Activated naive CD8-positive, alpha-beta T cell treated with anti-CD3 and anti-CD28 coated beads, Interleukin-2, amount 10 ng/mL, durations not matched to agents 7 days and 5 days (primary cell): Measurements from ENCODE around the gene NEUROG3. TPM values are rescaled to one million over a fixed set of nuclear protein-coding genes. Genes with fewer than 3 reads are reported as not detected.

Experiments used
- ATAC-seq: fragments of 150-1000 bp; cut with Tn5 transposase; one replicate; pipeline ENCODE4 v1.10.0; 2021; ENCODE audit warnings: low read depth, moderate library complexity
- POLR2A ChIA-PET: fragments of 350-600 bp; sonication (Branson Sonifier 250); formaldehyde crosslinking; loops from one replicate; lab custom pipeline; 2021; ENCODE audit warnings: antibody characterized with exemption; lab: Charles Lee
- DNase-seq: peaks from one replicate; pipeline ENCODE4 v3.0.0; 2021
- H3K27ac Mint-ChIP-seq: one replicate; pipeline ENCODE4 v1.8.0; 2022; ENCODE audit warnings: mild to moderate bottlenecking, mixed read lengths
- H3K27me3 Mint-ChIP-seq: one replicate; pipeline ENCODE4 v1.8.0; 2022; ENCODE audit warnings: mild to moderate bottlenecking, moderate library complexity, mixed read lengths
- H3K36me3 Mint-ChIP-seq: one replicate; pipeline ENCODE4 v1.8.0; 2021; ENCODE audit warnings: mild to moderate bottlenecking, mixed read lengths
- H3K4me1 Mint-ChIP-seq: one replicate; pipeline ENCODE4 v1.8.0; 2021; ENCODE audit warnings: mixed read lengths
- H3K4me3 Mint-ChIP-seq: one replicate; pipeline ENCODE4 v1.8.0; 2022; ENCODE audit warnings: mild to moderate bottlenecking, moderate library complexity, mixed read lengths
- H3K9me3 Mint-ChIP-seq: one replicate; pipeline ENCODE4 v1.8.0; 2021; ENCODE audit warnings: mixed read lengths
- total RNA-seq, 2 experiments: library from RNA; stranded (reverse); gene quantifications; one replicate each; pipeline ENCODE4 v1.2.3, GENCODE V29; 2021

Gene NEUROG3
- total RNA-seq, 2 experiments from 2014 or later: 0.22 TPM; not detected in 1

DNA sequence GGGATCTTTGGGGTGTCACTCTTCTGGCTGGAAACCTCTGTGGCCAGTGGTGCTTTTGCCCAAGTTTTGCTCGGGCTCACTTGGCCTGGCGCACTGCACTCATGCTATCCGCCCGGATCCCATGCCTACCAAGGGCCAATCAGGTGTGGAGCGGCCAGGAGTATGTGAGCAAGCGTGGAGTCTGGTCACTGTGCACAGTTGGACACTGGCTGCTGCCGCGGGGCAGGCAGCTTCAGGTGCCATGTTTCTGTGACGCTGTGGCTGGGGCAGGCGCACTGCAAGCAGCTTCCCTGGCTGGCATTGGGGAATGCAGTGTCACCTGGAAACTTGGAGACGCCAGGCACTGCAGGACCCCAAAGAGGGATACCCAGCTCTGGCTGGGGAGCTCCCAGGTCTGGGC lies 45.3 kb downstream of the NEUROG3 start:
- no peak overlapping the region for H3K27ac Mint-ChIP-seq
- no peaks in the 10 kb centered on the region for H3K9me3 Mint-ChIP-seq
- H3K36me3 Mint-ChIP-seq: no peaks in the 10 kb centered on the region
- ATAC-seq (no peak), DNase-seq (no peak)
- no peak overlapping the region for H3K4me3 Mint-ChIP-seq
- POLR2A ChIA-PET: no interaction called here
- no peaks in the 10 kb centered on the region for H3K4me1 Mint-ChIP-seq
- peaks cover 57% of the 10 kb centered on the region for H3K27me3 Mint-ChIP-seq

Other genes starting within 250 kb of the NEUROG3 start
- gene TACR2, start 156.5 kb downstream of the NEUROG3 start, total RNA-seq: not detected
- 1 to 10 TPM; 4.6 to 4.7 TPM for gene TSPAN15, start 122.0 kb downstream of the NEUROG3 start, total RNA-seq
- 10 to 100 TPM in 1 of 2 experiments, 1 to 10 TPM in 1; 8.0 to 11.7 TPM for gene FAM241B, start 56.8 kb upstream of the NEUROG3 start, total RNA-seq
- gene COL13A1, start 228.5 kb upstream of the NEUROG3 start, total RNA-seq: not detected